ENCODE measurements around the gene TCF12.
A peak's percentile ranks its signal among the peaks of the same experiment; 100 is the strongest.

Gene TCF12

DNA sequence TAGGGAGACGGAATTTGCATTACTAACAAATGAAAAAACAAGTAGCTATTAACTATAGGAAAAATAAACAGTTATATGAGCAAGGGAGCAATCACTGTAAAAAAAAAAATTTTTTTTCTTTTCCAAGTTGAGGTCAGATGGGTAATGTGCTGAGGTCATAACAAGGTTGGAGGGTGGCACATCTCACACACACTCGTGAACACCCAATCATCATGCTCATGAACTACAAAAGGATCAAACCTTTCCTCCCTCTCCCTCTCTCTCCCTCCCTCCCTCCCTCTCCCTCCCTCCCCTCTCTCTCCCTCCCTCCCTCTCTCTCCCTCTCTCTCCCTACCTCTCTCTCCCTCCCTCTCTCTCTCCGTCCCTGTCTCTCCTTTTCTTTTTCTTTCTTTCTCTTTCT, 360.0 kb downstream of the TCF12 start:
- no peak for DNase-seq

DNA sequence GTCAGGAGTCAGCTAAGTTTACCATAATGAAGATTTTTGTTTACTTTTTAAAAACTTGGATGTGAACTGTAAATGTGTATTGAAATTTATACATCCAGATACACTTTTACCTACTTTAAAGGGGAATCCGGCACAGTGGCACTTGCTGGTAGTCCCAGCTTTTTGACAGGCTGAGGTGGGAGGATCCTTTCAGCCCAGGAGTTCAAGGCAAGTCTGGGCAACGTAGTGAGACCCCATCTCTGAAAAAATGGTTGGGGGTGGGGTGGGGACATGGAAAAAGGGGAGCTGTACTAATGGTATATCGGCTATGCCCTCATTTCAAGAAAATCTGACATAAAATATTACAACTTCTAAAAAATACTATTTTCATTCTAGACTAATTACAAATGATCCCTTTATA, 362.0 kb downstream of the TCF12 start:
- DNase-seq: no peak

DNA sequence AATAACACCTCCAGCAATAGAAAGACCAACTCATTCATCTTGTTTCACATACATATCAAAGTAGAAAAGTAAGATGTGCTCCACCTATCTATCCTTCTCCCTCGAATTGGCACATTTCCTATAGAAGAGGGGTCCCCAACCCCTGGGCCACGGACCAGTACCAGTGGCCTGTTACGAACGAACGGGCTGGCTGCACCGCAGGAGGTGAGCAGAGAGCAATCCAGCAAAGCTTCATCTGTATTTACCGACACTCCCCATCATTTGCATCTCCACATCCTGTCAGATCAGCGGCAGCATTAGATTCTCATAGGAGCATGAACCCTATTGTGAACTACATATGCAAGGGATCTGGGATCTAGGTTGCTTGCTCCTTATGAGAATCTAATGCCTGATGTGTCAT, 362.9 kb downstream of the TCF12 start:
- no peak for DNase-seq

- no peak for DNase-seq
Observed at GRCh38 chr15:57282686-57283085, 364.2 kb downstream of the TCF12 start.

GRCh38 chr15:57283774-57284503, 365.5 kb downstream of the TCF12 start:
- no peak for DNase-seq

GRCh38 chr15:57284535-57284934, 366.1 kb downstream of the TCF12 start:
- no peak for DNase-seq

GRCh38 chr15:57285386-57285785, 366.9 kb downstream of the TCF12 start:
- DNase-seq: no peak

DNA sequence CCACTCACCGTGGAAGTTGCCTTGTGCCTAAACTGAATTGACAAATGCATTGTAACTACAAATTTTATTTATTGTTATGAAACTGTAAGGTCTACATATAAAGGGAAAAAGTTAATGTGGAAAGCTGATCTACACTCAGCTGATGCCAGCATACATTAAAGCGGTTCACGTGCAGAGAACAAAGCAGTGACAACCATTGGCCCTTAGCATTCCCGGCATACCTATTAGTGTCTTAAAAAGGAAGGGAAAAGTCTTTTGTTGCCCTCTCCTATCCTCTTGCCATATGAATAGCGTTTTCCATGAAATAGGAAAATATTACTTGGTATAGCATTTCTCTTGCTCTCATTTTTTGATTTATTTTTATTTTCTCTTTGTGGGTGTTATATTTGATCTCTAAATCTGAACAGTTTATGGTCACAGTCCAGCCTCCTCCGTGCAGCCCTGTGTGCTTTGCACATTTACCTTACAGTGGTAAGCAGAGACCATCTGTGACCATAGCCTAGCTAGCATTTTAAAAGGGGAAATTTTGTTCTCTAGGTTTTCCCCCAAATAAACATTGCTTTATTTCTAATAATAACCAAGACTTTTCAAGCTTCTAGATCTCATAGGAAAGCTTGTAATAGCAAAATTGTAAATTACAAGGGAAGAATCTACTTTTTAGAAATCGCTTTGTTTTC, 368.1 kb downstream of the TCF12 start:
- no peak for DNase-seq

DNA sequence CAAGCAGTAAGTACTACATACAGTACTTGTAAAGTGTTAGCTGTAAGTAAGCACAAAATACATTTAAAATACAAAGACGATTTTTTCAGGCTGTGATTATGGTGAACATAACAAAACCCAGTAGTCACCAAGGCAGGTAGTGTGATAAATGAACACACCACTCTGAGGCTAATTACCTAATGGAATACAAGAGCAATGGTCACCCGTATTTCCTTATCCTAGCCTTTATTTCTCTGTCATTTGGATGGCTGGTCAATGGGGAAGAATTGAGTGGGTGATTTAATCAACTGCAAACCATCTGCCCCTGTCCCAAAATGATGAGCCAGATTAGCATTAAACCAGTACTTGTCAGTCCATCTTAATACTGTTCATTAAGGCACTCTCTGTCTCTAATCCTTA, 368.7 kb downstream of the TCF12 start:
- no peak for DNase-seq

GRCh38 chr15:57288926-57289580, 370.6 kb downstream of the TCF12 start:
- DNase-seq: no peak

GRCh38 chr15:57290187-57290586, 371.7 kb downstream of the TCF12 start:
- DNase-seq: no peak

DNA sequence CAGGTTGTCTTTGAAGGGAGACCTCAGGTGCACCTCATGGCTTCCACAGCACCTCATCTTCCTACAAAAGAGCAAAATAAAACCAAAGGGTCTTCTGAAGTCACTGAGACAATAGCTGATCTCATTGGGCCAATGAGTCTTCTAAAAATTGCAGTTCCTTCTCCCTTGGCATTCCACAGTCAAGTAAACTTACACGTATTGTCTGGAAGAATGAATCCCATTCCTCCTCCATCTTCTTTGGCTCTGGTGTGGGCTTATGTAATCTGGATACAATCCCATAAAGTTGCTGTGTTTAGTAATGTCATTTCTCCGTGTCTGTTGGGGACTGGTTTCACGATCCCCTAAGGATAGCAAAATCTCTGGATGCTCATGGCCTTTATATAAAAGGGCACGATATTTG, 372.4 kb downstream of the TCF12 start:
- no peak for DNase-seq

GRCh38 chr15:57296473-57297162, 378.2 kb downstream of the TCF12 start:
- DNase-seq: no peak

DNA sequence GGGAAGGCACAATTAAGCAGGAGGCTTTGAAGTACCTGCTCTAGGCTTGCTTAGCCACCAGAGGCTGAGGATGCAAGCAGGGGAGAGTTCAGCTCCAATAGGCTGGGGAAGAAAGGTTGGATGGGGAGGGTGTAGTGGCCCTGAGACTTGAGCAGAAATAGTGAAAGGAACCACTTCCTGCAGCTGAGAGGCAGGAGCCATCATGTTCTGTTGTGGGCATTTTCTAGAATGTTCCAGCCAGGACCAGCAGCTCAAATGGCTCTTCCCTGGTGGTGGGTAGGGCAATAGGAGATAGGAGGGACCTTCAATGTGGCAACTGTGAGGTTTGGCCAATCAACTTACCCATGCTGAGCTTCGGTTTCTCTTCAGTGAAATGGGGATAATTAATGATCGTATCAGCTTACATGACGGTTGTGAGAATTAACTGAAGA, 378.7 kb downstream of the TCF12 start:
- DNase-seq: no peak

GRCh38 chr15:57297630-57298029, 379.2 kb downstream of the TCF12 start:
- DNase-seq: no peak

DNA sequence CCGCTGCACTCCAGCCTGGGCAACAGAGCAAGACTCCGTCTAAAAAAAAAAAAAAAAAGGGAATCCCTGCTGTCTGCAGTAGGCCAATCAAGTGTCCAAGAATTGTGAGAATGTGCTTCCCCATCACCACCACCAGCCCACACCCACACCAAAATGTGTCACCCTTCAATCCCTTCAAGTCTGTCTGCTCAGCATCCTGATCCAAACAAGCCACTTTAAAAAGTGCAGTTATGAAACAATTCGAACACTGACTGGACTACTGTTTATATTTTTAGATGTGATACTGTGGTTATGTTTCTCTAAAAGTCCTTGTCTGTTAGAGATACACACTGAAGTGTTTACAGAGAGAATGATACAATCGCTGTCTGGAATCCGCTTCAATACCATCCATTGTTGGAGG, 379.8 kb downstream of the TCF12 start:
- DNase-seq: no peak

GRCh38 chr15:57298843-57299550, 380.6 kb downstream of the TCF12 start:
- DNase-seq: no peak

DNA sequence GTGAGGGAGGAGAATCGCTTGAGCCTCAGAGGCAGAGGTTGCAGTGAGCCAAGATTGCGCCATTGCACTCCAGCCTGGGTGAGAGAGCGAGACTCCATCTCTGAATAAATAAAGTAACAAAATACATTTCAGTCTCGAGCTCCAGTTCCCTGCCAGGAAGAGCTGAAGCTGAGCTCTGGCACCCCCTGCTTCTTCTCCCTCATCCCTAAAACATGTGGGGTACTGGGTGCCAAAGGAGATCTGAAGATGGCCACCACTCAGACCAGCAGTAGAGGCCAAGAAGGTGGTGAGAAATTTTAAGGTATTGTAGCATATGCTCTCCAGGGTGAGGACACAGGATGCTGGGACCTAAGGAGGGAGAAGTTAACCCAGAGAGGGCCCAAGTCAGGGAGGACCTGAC, 382.9 kb downstream of the TCF12 start:
- DNase-seq: no peak

DNA sequence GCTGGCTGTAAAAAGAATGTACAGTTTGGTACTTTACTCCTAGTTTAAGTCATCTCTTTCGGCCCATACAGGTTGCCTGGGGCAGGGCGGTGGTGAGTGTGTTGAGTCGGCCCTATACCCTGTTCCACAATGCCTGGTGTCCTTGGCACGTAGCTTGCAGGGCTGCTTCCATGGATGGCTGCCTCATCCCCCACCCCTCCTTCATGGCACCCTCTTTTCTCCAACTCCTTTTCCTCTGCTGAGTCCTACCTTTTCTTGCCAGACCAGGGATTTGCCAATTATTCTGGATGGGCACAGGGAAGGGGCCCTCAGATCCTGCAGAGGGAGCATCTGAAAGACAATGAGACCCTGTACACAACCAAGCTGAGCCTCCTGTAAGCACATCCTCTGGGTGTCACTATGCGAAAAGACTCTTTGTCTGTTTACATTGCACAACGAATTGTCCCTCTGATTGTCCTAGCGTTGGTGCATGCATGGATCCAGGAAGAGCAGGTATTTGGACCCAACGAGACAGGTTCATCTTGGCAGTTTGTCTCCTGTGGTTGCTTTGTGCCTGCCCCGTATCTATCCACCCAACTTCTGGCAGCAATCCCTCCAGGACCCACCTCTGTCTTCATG, 384.3 kb downstream of the TCF12 start:
- DNase-seq: no peak

DNA sequence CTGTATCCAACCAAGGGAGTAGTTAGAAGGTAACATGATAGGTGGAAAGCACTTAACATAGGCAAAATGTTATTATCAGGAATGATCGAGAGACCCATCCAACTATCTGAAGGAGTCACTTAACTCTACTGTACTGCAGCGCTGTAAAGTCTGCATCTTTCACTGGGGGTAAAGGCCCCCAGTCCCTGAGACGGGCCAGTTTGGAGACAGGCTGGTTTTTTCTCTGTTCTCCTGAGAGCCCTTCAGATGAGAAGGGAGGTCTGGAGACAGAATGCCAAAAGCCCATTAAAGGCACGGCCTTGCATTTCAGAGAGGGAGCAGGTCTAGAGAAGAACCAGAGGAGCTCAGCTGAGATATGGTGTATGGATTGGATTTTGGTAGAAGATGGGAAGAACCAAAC, 386.6 kb downstream of the TCF12 start:
- DNase-seq: no peak

GRCh38 chr15:57306161-57306943, 387.9 kb downstream of the TCF12 start:
- peak; percentile 87 for DNase-seq

Measured in activated CD4-positive, alpha-beta T cell treated with anti-CD3 and anti-CD28 coated beads, Interleukin-2, amount 50 U/mL, for 16 hours (primary cell).